Measurements from ENCODE around the gene PHACTR2. TPM values are rescaled to one million over a fixed set of nuclear protein-coding genes. Genes with fewer than 3 reads are reported as not detected.
"Not testable (repeated sequence)": the region's sequence is repeated elsewhere in the genome, so short reads cannot be mapped to it uniquely, and the experiment has no call there.

The PHACTR2 gene
- total and polyA plus RNA-seq, 9 donors, result 9.8 to 76.2 (median 45.4) TPM

DNA sequence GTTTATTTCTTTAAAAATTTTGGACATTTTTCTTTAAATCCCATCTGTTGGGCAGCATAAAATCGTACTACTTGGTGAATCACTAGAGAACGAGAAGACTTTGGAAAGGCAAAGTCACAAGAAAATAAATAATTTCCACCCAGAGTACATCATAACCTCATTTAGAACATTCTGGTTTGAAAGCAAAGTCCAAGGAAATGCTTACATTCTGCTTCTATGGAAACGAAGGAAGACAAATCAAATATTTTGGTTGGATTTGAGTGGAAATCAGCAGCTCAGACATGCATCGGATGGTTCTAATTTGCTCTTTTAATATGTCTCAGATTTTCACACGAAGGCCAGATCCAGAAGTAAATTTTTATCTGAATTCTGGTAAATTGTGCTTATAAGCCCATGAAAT lies 104.7 kb downstream of the PHACTR2 start:
- WGBS, 3 donors, result 15 to 24% (median 23%) methylated on average over 5 of the region's 5 CpGs
- no peak overlapping the region for H3K27ac ChIP-seq

DNA sequence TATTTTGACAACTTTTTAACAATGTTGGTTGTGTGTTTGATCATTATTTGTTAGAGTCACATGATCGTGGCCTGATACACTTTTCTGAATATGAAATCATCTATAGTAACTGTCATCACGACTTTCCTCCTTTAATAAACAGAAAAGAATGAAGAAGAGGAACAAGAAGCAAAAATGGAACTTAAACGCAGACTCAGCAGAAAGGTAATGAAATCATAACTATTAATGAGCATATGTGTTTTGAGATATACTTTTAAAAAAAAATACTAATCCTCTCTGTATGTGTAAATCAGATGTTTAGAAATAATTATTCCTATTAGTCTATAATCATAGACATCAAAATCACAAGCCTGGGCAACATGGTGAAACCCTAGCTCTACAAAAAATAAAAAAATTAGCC lies 105.3 kb downstream of the PHACTR2 start:
- Histone ChIP-seq H3K9me3 (no peaks in the 10 kb centered on the region), H3K4me1 (ENCODE audit: insufficient read depth) (no peaks in the 10 kb centered on the region), H3K4me3 (no peak overlapping the region), H3K36me3 (no peaks in the 10 kb centered on the region), H3K27ac (no peak overlapping the region), H3K27me3 (no peaks in the 10 kb centered on the region)
- intact Hi-C loops (cut with DNase I), result no loop called here
- 86% methylated on average over 3 of the region's 3 CpGs for WGBS, 3 donors
- no peak for DNase-seq
- TF ChIP-seq, protein P1, sequence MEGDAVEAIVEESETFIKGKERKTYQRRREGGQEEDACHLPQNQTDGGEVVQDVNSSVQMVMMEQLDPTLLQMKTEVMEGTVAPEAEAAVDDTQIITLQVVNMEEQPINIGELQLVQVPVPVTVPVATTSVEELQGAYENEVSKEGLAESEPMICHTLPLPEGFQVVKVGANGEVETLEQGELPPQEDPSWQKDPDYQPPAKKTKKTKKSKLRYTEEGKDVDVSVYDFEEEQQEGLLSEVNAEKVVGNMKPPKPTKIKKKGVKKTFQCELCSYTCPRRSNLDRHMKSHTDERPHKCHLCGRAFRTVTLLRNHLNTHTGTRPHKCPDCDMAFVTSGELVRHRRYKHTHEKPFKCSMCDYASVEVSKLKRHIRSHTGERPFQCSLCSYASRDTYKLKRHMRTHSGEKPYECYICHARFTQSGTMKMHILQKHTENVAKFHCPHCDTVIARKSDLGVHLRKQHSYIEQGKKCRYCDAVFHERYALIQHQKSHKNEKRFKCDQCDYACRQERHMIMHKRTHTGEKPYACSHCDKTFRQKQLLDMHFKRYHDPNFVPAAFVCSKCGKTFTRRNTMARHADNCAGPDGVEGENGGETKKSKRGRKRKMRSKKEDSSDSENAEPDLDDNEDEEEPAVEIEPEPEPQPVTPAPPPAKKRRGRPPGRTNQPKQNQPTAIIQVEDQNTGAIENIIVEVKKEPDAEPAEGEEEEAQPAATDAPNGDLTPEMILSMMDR (IDR thresholded peaks at IDR 0.05), result no peak
- no peak for TF ChIP-seq EP300 (IDR thresholded peaks at IDR 0.05)
- TF ChIP-seq POLR2A (IDR thresholded peaks at IDR 0.05), result no peak

More for the DNA sequence above, 104.7 kb downstream of the PHACTR2 start:
- H3K27me3 ChIP-seq, result no peaks in the 10 kb centered on the region
- DNase-seq, result no peak
- no peak for TF ChIP-seq EP300 (IDR thresholded peaks at IDR 0.05)
- TF ChIP-seq, protein P1 (IDR thresholded peaks at IDR 0.05), result no peak
- no peak for TF ChIP-seq POLR2A (IDR thresholded peaks at IDR 0.05)
- no peak overlapping the region for H3K4me3 ChIP-seq
- H3K4me1 ChIP-seq (ENCODE audit: insufficient read depth), result no peaks in the 10 kb centered on the region
- intact Hi-C loops (cut with DNase I), result no loop called here
- H3K36me3 ChIP-seq, result no peaks in the 10 kb centered on the region
- no peaks in the 10 kb centered on the region for H3K9me3 ChIP-seq

DNA sequence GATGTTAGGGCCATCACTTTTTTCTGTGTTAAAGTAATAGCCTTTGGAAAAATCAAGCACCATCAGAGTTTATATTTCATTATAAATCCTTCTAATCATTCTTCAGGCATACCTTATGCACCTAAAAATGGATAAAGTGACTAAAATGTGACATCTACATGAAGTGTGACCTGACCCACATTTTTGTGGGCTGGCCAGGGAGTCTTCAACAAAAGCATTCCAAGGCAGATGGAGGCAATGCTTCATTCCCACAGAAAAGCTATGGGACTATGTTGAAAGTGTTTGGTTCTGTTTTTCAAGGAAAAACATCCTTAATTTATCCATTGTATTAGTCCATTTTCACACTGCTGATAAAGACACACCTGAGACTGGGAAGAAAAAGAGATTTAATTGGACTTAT lies 106.6 kb downstream of the PHACTR2 start:
- Histone ChIP-seq H3K4me1 (ENCODE audit: insufficient read depth) (no peaks in the 10 kb centered on the region), H3K27me3 (no peaks in the 10 kb centered on the region), H3K27ac (no peak overlapping the region), H3K4me3 (no peak overlapping the region), H3K9me3 (no peaks in the 10 kb centered on the region), H3K36me3 (no peaks in the 10 kb centered on the region)
- no peak for DNase-seq
- intact Hi-C loops (cut with DNase I), result no loop called here
- TF ChIP-seq POLR2A (IDR thresholded peaks at IDR 0.05) (no peak), EP300 (IDR thresholded peaks at IDR 0.05) (no peak)
- TF ChIP-seq, protein P1 (IDR thresholded peaks at IDR 0.05), result no peak

DNA sequence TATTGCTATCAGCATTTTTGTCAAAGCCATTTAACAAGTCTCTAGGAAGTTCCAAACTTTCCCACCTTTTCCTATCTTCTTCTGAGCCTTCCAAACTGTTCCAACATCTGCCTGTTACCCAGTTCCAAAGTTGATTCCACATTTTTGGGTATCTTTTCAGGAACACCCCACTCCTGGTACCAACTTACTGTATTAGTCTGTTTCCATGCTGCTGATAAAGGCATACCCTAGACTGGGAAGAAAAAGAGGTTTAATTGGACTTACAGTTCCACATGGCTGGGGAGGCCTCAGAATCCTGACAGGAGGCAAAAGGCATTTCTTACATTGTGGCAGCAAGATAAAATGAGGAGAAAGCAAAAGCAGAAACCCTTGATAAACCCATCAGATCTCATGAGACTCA lies 108.6 kb downstream of the PHACTR2 start:
- H3K36me3 ChIP-seq; H3K4me1 ChIP-seq (ENCODE audit: insufficient read depth); intact Hi-C loops (cut with DNase I); H3K9me3 ChIP-seq; H3K27me3 ChIP-seq; H3K4me3 ChIP-seq; DNase-seq; H3K27ac ChIP-seq: not testable (repeated sequence)

DNA sequence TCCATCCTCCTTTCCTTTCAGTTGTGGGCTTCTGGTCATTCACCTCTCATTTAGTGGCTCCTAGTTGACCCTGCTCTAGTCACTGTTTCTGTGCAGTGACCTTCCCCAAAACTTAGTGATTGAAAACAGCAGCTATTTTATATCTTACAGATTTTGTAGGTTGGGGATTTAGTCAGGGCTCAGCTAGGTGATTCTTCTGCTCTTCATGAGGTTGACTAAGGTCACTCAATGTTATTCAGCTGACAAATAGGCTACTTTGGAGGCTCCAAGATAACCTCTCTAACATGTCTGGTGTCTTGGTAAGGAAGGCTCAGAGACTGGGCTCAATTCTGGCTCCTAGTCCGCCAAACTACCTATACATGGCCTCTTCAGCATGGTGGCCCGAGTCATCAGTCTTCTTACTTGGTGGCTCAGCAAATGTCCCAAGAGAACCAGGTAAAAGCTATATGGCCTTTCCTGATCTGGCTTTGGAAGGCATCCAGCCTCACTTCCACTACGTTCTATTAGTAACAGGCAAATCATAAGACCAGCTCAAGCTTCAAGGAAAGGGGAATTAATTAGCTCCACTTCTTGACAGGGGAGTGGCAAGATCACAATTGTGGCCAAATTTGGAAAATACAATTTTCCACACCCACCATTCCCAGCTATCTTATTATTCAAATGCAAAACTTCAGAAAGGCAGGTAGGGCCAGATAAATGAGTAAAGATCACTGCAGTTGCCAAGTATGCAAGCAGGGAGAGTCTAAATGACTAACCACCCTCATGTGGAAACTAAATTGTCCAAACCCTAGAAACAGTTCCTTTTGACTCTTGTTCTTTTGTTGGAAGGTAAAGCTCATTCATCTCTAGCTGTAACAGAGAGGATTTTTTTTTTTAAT lies 114.9 kb downstream of the PHACTR2 start:
- 64 to 99% (median 75%) methylated on average over 3 of the region's 3 CpGs for WGBS, 3 donors
- Histone ChIP-seq H3K4me1 (ENCODE audit: insufficient read depth) (no peaks in the 10 kb centered on the region), H3K27me3 (no peaks in the 10 kb centered on the region), H3K36me3 (no peaks in the 10 kb centered on the region), H3K4me3 (no peak overlapping the region), H3K27ac (no peak overlapping the region), H3K9me3 (no peaks in the 10 kb centered on the region)
- DNase-seq, result no peak
- intact Hi-C loops (cut with DNase I), result no loop called here
- TF ChIP-seq EP300 (IDR thresholded peaks at IDR 0.05) (no peak), POLR2A (IDR thresholded peaks at IDR 0.05) (no peak)
- TF ChIP-seq, protein P1 (IDR thresholded peaks at IDR 0.05), result no peak

Measured in ovary (tissue), 9 donors.